ENCODE measurements around the gene FHIT.
A peak's percentile ranks its signal among the peaks of the same experiment; 100 is the strongest.
"Not testable (repeated sequence)": the region's sequence is repeated elsewhere in the genome, so short reads cannot be mapped to it uniquely, and the experiment has no call there.

Gene FHIT

GRCh38 chr3:61051666-61052065 is 199.6 kb downstream of the FHIT start:
- DNase-seq, result no peak

GRCh38 chr3:61045169-61045568 is 206.1 kb downstream of the FHIT start:
- not testable (repeated sequence) for DNase-seq

DNA sequence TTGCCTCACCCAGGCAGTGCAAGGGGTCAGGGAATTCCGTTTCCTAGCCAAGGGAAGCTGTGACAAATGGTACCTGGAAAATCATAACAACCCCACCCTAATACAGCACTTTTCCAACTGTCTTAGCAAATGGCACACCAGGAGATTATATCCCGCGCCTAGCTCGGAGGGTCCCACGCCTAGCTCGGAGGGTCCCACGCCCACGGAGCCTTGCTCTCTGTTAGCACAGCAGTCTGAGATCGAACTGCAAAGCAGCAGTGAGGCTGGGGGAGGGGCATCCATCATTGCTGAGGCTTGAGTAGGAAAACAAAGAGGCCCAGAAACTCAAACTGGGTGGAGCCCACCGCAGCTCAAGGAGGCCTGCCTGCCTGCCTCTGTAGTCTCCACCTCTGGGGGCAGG is 208.1 kb downstream of the FHIT start:
- DNase-seq, result no peak

GRCh38 chr3:61040618-61041017 is 210.6 kb downstream of the FHIT start:
- no peak for DNase-seq

DNA sequence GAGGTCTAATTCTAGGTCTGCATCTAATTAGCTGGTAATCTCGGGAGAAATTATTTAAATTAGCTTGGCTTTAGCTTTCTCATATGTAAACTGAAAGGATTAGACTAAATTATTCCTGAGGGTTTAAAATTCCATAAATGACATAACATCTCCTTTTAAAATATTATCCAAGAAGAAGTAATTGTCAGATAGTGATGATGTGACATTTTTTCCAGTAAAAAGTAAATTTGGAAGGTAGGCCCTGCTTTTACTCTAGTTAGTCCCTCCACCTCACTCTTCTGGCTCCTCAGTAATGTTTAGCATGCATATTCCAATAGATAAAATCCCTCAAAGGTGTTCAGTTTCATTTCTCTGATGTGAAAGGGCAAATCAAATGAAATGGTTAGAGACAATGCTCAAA is 215.7 kb downstream of the FHIT start:
- DNase-seq, result no peak

GRCh38 chr3:61032991-61033390 is 218.3 kb downstream of the FHIT start:
- DNase-seq, result no peak

DNA sequence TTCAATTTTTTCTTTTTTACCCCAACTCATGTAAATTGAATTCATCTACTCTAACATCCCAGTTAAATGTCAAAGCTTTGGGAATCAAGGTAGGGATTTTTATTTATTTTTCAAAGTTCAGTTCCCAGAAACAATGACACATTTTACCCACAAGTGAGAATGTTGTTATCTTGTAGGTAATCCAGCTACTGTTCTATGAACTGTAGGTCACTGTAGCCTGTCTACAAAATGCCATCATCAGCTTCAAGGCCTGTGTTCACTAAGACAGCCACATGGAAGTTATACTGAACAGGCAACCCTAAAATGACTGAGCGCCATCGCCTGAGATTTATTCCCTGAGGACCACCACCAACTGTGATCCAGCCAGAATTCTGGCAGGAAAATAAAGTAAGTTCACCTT is 219.7 kb downstream of the FHIT start:
- DNase-seq, result no peak

DNA sequence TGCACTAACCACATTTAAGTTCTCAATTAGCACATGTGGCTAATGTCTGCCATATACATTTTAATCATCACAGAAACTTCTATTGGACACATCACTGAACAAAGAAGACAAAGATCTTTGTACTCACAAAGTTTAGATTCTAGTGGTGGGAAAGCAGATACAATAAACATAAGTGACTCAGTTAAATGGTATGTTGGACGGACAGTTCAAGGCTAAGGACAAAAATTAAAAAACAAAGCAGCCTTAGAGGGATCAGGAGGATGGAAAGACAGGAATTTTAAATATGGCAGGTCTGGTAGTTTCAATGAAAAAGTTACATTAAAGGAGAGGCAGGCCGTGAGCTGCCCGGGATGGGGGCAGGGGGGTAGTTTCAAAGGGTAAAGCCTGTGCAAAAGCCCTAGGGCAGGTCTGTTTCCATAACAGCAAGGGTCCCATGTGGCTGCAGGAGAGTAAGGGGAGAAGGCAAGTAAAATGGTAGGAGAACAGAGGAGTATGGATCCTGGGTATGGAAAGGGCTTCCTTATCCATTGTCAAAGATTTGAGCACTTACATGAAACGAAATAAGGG is 220.7 kb downstream of the FHIT start:
- no peak for DNase-seq

DNA sequence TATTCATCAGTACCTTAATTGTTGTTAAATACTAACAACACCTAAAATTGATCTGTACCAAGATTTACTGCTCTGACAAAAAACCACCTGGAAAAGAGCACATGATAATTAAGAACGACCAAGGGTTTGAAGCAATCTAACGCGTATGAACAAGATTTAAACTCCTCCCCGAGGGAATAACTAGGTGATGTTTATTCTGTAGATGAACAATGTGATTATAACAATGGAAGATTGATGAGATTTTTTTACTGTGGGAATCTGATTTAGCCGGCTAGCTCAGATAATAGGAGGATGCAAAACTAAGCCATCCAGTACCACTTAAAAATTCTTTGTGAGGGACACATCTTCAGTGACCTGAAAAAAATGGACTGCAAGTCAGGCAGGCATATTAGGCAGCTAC is 222.1 kb downstream of the FHIT start:
- DNase-seq, result no peak

GRCh38 chr3:61018807-61019206 is 232.4 kb downstream of the FHIT start:
- DNase-seq, result no peak

DNA sequence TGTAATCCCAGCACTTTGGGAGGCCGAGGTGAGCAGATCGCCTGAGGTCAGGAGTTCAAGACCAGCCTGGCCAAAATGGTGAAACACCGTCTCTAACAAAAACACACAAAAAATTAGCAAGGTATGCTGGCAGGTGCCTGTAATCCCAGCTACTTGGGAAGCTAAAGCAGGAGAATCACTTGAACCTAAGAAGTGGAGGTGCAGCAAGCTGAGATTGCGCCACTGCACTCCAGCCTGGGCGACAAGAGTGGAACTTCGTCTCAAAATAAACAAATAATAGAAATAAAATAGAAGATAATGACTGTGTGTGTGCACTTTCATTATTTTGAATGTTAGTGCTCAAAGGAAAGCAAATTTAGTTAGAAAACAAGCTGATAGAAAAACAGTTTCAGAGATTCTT is 234.2 kb downstream of the FHIT start:
- not testable (repeated sequence) for DNase-seq

- no peak for DNase-seq
These were observed 235.4 kb downstream of the FHIT start for GRCh38 chr3:61015859-61016258.

GRCh38 chr3:61015408-61015807 is 235.8 kb downstream of the FHIT start:
- no peak for DNase-seq

DNA sequence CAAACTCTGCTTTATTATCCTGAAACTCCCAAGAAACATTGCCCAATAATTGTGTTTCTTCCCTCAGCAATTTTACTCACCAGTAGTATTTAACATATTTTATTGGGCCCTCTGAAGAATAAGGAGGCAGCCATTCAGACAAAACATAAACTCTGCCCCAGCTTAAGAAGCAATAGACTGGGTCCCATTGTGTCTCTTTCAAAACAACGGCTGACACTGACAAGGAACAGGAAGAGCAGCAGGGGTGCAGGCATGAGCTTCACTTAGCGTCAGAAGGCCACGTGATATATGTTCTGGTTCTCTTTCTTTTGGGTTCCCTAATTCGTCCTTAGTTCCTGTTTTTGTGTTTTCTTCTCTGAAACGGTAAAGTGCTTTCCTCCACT is 242.3 kb downstream of the FHIT start:
- DNase-seq, result no peak

- DNase-seq, result no peak
These were observed 242.9 kb downstream of the FHIT start for GRCh38 chr3:61008153-61008997.

DNA sequence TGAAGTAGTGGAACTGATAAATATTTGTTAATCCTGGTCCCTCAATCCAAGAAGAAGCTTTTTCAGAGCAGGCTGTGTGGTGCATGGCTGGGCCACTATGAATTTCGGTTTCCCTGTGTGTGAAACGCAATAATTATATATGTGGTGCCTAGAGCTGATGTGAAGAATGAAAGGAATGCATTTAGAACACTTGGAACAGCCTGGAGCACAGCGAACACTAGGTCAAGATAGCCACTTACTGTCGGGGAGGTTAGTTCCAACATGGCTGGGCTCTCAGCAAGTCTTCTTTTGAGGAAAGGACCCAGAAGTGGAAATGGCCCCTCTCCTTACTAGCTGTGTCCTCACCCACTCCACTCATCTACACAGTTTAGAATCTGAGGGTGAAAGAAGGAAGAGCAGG is 245.7 kb downstream of the FHIT start:
- no peak for DNase-seq

DNA sequence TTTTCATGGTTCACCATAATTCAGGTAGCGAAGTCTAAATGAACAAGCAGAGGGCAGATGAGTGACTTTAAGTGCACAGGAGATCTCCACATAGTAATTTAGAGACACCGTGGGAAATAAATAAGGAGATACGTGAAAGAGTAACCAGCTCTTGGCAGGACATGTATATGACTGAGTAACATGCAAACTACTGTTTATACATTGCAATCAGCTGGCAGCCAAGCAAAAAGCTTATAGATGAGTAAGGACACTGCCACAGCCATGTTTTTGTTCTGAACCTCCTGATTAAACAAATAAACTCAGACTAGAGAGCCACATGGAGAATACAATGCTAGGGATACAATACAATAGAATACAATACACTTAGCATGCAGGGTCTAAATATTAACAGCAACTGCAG is 252.4 kb downstream of the FHIT start:
- peak; percentile 42 for DNase-seq

GRCh38 chr3:60992395-60992794 is 258.9 kb downstream of the FHIT start:
- DNase-seq, result peak; percentile 47

GRCh38 chr3:60990442-60990730 is 260.9 kb downstream of the FHIT start:
- no peak for DNase-seq

DNA sequence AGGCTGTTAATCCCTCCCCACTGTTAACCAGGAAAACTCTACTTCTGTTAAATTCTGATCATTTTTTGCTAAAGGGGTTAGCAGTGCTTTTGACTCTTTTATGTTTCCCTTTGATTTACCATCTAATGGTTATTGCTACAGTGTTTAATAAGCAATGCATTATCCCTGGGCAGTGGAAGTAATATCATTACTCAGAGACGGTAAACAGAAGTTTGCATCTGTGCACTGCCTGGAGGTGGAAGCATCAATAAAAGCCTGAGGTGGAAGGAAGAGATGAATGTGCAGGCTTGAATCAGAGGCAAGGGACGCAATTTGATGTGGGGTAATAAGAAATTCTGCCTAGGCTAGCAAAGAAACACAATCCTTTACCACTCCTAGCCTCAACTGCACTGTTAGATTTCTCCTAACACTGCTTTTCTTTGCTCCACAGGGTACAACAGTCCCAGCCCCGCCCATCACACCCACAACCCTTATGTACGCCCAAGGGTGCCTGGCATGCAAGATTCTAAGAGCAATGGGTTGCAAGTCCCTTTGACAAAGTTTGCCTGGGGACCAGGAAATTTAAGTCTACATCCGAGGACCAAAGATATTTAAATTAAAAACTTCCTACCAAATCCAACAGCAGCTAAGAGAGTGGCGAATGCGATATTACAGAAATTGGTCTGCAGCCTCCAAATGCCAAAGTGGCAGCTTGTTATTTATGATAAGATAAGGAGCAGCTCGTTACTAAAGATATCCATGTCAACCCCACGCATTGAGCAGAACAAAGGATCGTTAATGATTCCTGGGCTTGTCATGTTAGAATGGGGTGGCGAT is 261.4 kb downstream of the FHIT start:
- no peak for DNase-seq

- not testable (repeated sequence) for DNase-seq
These were observed 264.1 kb downstream of the FHIT start for GRCh38 chr3:60987191-60987590.

DNA sequence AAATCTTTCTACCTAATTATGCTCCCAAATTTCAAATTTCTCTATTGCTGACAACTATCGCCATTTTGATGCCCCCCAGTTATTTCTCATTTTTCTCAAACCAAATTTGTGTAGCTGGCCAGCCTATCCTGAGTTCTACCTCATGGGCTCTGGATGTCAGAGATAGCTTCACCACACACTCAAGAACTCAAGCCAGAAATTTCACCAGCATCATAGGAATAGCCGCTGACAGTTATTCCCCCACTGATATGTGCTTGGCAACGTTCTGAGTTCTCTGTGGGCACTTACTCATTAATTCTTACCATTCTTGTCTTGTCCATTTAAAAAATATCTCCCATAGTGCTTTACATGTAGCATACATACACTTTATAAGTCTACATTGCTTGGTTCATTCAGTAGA is 264.7 kb downstream of the FHIT start:
- no peak for DNase-seq

GRCh38 chr3:60983906-60984305 is 267.3 kb downstream of the FHIT start:
- DNase-seq, result peak; percentile 1

DNA sequence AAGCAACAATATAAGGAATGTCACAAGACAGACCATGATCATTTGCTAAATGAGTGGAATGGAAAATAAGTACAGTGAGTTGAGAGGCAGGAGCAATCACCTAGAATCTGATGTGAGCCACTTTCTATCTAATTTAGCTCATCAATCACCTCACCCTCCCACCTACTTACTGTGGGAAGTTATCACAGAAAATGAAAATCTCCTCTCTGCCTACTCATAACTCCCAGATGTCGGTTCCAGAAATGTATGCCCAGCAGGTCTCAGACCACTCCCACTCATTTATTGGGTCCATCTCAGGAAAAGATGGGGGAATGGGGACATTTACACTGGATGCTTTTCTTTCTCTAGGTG is 270.9 kb downstream of the FHIT start:
- no peak for DNase-seq

Data from DMS53 (cell line).